MM.1S (cell line): ENCODE measurements around the gene SDK1.

Experiments
- DNase-seq: peaks from one replicate; pipeline ENCODE4 v3.0.0-alpha.2; 2015
- H2AFZ ChIP-seq: fragments of 300-600 bp; sonication (generic); 2 replicates; pipeline ENCODE4 v1.6.0; 2016; ENCODE audit warnings: antibody characterized with exemption, low read length
- H3F3A ChIP-seq: fragments of 300-600 bp; sonication (generic); 2 replicates; pipeline ENCODE4 v1.6.1; 2016; ENCODE audit warnings: mild to moderate bottlenecking, antibody characterized with exemption, low read length, moderate library complexity, mixed read lengths; ENCODE audit not compliant: insufficient read depth
- H3K27ac ChIP-seq: fragments of 300-600 bp; sonication (generic); 2 replicates; pipeline ENCODE4 v1.5.1; 2016; ENCODE audit warnings: mild to moderate bottlenecking, low read length
- H3K27me3 ChIP-seq: fragments of 300-600 bp; sonication (generic); replicated peaks from 2 replicates; pipeline ENCODE4 v1.6.0; 2016; ENCODE audit warnings: low read length; ENCODE audit not compliant: insufficient read depth
- H3K36me3 ChIP-seq: fragments of 300-600 bp; sonication (generic); replicated peaks from 2 replicates; pipeline ENCODE4 v1.6.1; 2016; ENCODE audit warnings: mild to moderate bottlenecking, low read length, mixed read lengths; ENCODE audit not compliant: insufficient read depth
- H3K4me1 ChIP-seq: fragments of 300-600 bp; sonication (generic); 2 replicates; pipeline ENCODE4 v1.6.1; 2016; ENCODE audit warnings: low read length, mixed read lengths
- H3K4me2 ChIP-seq: fragments of 300-600 bp; sonication (generic); 2 replicates; pipeline ENCODE4 v1.6.0; 2016; ENCODE audit warnings: low read depth, low read length
- H3K4me3 ChIP-seq: fragments of 300-600 bp; sonication (generic); 2 replicates; pipeline ENCODE4 v1.5.1; 2016; ENCODE audit warnings: low read length, mixed read lengths
- H3K79me2 ChIP-seq: fragments of 300-600 bp; sonication (generic); 2 replicates; pipeline ENCODE4 v1.6.1; 2016; ENCODE audit warnings: mixed run types, low read length, mixed read lengths
- H3K9ac ChIP-seq: fragments of 300-600 bp; sonication (generic); 2 replicates; pipeline ENCODE4 v1.6.1; 2016; ENCODE audit warnings: low read length, mixed read lengths
- H3K9me2 ChIP-seq: fragments of 300-600 bp; sonication (generic); replicated peaks from 2 replicates; pipeline ENCODE4 v1.6.1; 2016; ENCODE audit warnings: mild to moderate bottlenecking, low read length, mixed read lengths; ENCODE audit not compliant: insufficient read depth
- H3K9me3 ChIP-seq: fragments of 300-600 bp; sonication (generic); replicated peaks from 2 replicates; pipeline ENCODE4 v1.6.1; 2016; ENCODE audit warnings: mild to moderate bottlenecking, low read length, mixed read lengths; ENCODE audit not compliant: insufficient read depth
- H4K20me1 ChIP-seq: fragments of 300-600 bp; sonication (generic); 2 replicates; pipeline ENCODE4 v1.6.1; 2016; ENCODE audit warnings: mild to moderate bottlenecking, low read length, moderate library complexity, mixed read lengths; ENCODE audit not compliant: insufficient read depth
- CTCF ChIP-seq: fragments of 300-600 bp; sonication (generic); IDR thresholded peaks from 2 replicates; pipeline ENCODE4 v1.5.1; 2016; ENCODE audit warnings: antibody characterized with exemption, low read length, mixed read lengths
- EZH2 ChIP-seq: fragments of 300-600 bp; sonication (generic); optimal IDR thresholded peaks from 2 replicates; pipeline ENCODE3; 2017; ENCODE audit warnings: low read depth, mild to moderate bottlenecking, antibody characterized with exemption, low read length, mixed read lengths
- EZH2phosphoT487 ChIP-seq: fragments of 300-600 bp; sonication (generic); IDR thresholded peaks from 2 replicates; pipeline ENCODE4 v1.6.1; 2018; ENCODE audit warnings: antibody characterized with exemption, low read length

Gene SDK1

GRCh38 chr7:3650844-3651243, 349.8 kb downstream of the SDK1 start:
- Histone ChIP-seq H3K27ac (no peak overlapping the region), H3K9ac (no peak overlapping the region), H3K27me3 (no peaks in the 10 kb centered on the region), H3F3A (no peaks in the 10 kb centered on the region), H3K4me3 (no peak overlapping the region), H3K36me3 (no peaks in the 10 kb centered on the region), H3K9me2 (no peaks in the 10 kb centered on the region), H3K4me2 (no peak overlapping the region), H4K20me1 (no peaks in the 10 kb centered on the region), H2AFZ (no peak overlapping the region), H3K4me1 (no peaks in the 10 kb centered on the region), H3K9me3 (no peaks in the 10 kb centered on the region), H3K79me2 (no peaks in the 10 kb centered on the region)
- no peak for TF ChIP-seq EZH2phosphoT487
- no peak for TF ChIP-seq EZH2
- TF ChIP-seq CTCF = no peak
- DNase-seq = no peak

GRCh38 chr7:3655635-3656034, 354.6 kb downstream of the SDK1 start:
- Histone ChIP-seq H2AFZ (no peak overlapping the region), H4K20me1 (no peaks in the 10 kb centered on the region), H3K36me3 (no peaks in the 10 kb centered on the region), H3K27ac (no peak overlapping the region), H3K79me2 (no peaks in the 10 kb centered on the region), H3K4me1 (no peaks in the 10 kb centered on the region), H3K9me3 (no peaks in the 10 kb centered on the region), H3K9me2 (no peaks in the 10 kb centered on the region), H3K9ac (no peak overlapping the region), H3K27me3 (no peaks in the 10 kb centered on the region), H3K4me3 (no peak overlapping the region), H3F3A (no peaks in the 10 kb centered on the region), H3K4me2 (no peak overlapping the region)
- DNase-seq = no peak
- TF ChIP-seq EZH2phosphoT487 (no peak), EZH2 (no peak), CTCF (no peak)

DNA sequence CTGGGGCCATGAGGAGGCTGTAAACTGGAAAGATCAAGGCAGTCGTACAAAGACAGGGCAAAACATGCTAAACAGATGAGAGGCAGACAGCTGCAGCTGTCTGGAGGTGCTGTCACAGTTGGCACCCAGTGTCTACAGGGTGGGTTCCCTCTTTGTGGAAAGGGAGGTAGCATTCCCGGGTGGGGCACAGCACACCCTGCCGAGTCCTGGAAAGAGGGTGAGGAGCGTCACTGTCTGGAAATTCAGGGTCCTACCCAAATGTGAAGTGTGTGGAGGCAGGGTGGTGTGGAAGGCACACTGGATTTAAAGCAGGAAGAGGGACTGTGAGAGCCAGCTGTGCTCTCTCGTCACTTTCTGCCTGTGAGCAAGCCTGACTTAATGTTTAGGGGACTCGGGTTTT, 356.2 kb downstream of the SDK1 start:
- TF ChIP-seq EZH2 (no peak), EZH2phosphoT487 (no peak), CTCF (no peak)
- H4K20me1 ChIP-seq = no peaks in the 10 kb centered on the region
- H3K4me3 ChIP-seq = no peak overlapping the region
- no peak for DNase-seq
- no peaks in the 10 kb centered on the region for H3K27me3 ChIP-seq
- H3F3A ChIP-seq = no peaks in the 10 kb centered on the region
- no peak overlapping the region for H3K27ac ChIP-seq
- H3K9ac ChIP-seq = no peak overlapping the region
- H3K4me1 ChIP-seq = no peaks in the 10 kb centered on the region
- H3K4me2 ChIP-seq = no peak overlapping the region
- no peak overlapping the region for H2AFZ ChIP-seq
- H3K9me3 ChIP-seq = no peaks in the 10 kb centered on the region
- H3K9me2 ChIP-seq = no peaks in the 10 kb centered on the region
- no peaks in the 10 kb centered on the region for H3K36me3 ChIP-seq
- H3K79me2 ChIP-seq = no peaks in the 10 kb centered on the region

- Histone ChIP-seq H3K9ac (no peak overlapping the region), H3K36me3 (no peaks in the 10 kb centered on the region), H3K4me3 (no peak overlapping the region), H2AFZ (no peak overlapping the region), H3K9me2 (no peaks in the 10 kb centered on the region), H3F3A (no peaks in the 10 kb centered on the region), H3K4me1 (no peaks in the 10 kb centered on the region), H3K9me3 (no peaks in the 10 kb centered on the region), H4K20me1 (no peaks in the 10 kb centered on the region), H3K27me3 (no peaks in the 10 kb centered on the region), H3K79me2 (no peaks in the 10 kb centered on the region), H3K4me2 (no peak overlapping the region), H3K27ac (no peak overlapping the region)
- TF ChIP-seq EZH2 (no peak), EZH2phosphoT487 (no peak), CTCF (no peak)
- no peak for DNase-seq
Measured at GRCh38 chr7:3668743-3669142, 367.7 kb downstream of the SDK1 start.
